Activated CD4-positive, alpha-beta T cell treated with anti-CD3 and anti-CD28 coated beads, Interleukin-2, amount 50 U/mL, for 1 hour (primary cell): ENCODE measurements around the gene LINC01488.

Source experiments
- DNase-seq: peaks from one replicate; pipeline ENCODE4 v3.0.0-alpha.2; 2020

Gene LINC01488

GRCh38 chr11:69482322-69482721 lies 859 bp downstream of the LINC01488 start:
- no peak for DNase-seq

- no peak for DNase-seq
Observed at GRCh38 chr11:69483170-69483569, 1.7 kb downstream of the LINC01488 start.

- DNase-seq, result no peak
Observed at GRCh38 chr11:69483691-69484426, 2.4 kb downstream of the LINC01488 start.

- no peak for DNase-seq
Observed at GRCh38 chr11:69484427-69485259, 3.2 kb downstream of the LINC01488 start.

GRCh38 chr11:69485337-69486041 lies 4.0 kb downstream of the LINC01488 start:
- DNase-seq, result no peak

GRCh38 chr11:69486056-69486772 lies 4.8 kb downstream of the LINC01488 start:
- DNase-seq, result no peak

GRCh38 chr11:69486773-69487291 lies 5.4 kb downstream of the LINC01488 start:
- no peak for DNase-seq

GRCh38 chr11:69487391-69487790 lies 5.9 kb downstream of the LINC01488 start:
- DNase-seq, result no peak

GRCh38 chr11:69487849-69488542 lies 6.5 kb downstream of the LINC01488 start:
- no peak for DNase-seq

- DNase-seq, result no peak
Observed at GRCh38 chr11:69488543-69488940, 7.1 kb downstream of the LINC01488 start.

GRCh38 chr11:69489031-69489745 lies 7.7 kb downstream of the LINC01488 start:
- no peak for DNase-seq

- no peak for DNase-seq
Observed at GRCh38 chr11:69489746-69490365, 8.4 kb downstream of the LINC01488 start.

- DNase-seq, result no peak
Observed at GRCh38 chr11:69490516-69490915, 9.1 kb downstream of the LINC01488 start.

GRCh38 chr11:69491071-69492031 lies 9.9 kb downstream of the LINC01488 start:
- no peak for DNase-seq

- no peak for DNase-seq
Observed at GRCh38 chr11:69492201-69492991, 10.9 kb downstream of the LINC01488 start.

- DNase-seq, result no peak
Observed at GRCh38 chr11:69493931-69494821, 12.7 kb downstream of the LINC01488 start.

GRCh38 chr11:69494851-69495250 lies 13.4 kb downstream of the LINC01488 start:
- DNase-seq, result no peak
